IMR-90 (cell line): Measurements from ENCODE around the gene TOMM20. TPM values are rescaled to one million over a fixed set of nuclear protein-coding genes. Genes with fewer than 3 reads are reported as not detected.

Experiments used
- ATAC-seq: fragments of 200-7000 bp; cut with Tn5 transposase; 2 replicates; pipeline ENCODE4 v1.9.1; 2020; ENCODE audit warnings: low read depth, mild to moderate bottlenecking, moderate library complexity
- BruUV-seq: library from RNA; stranded (reverse); fragments of 400-500 nt; replicated peaks from 2 replicates; lab custom pipeline; 2021; lab: Mats Ljungman, UMichigan
- CTCF ChIA-PET: fragments of 300-600 bp; formaldehyde crosslinking; extraction: SDS; loops from one replicate; lab custom pipeline; 2021; ENCODE audit warnings: antibody characterized with exemption; lab: Yijun Ruan, JAX
- POLR2A ChIA-PET: fragments of 300-600 bp; sonication (Branson Sonifier 250); formaldehyde crosslinking; loops from one replicate; lab custom pipeline; 2022; ENCODE audit warnings: antibody characterized with exemption; ENCODE audit not compliant: unreplicated experiment; lab: Charles Lee
- DNase-seq: peaks from one replicate; pipeline ENCODE4 v3.0.0; 2013
- H2AFZ ChIP-seq: replicated peaks from 2 replicates; pipeline ENCODE3; 2013; ENCODE audit warnings: low read length, mild to moderate bottlenecking; ENCODE audit not compliant: poor library complexity
- H2AK5ac ChIP-seq: 2 replicates; pipeline ENCODE4 v1.6.1; 2013; ENCODE audit warnings: low read depth, low read length, inconsistent platforms
- H2AK9ac ChIP-seq: replicated peaks from 2 replicates; pipeline ENCODE3; 2013; ENCODE audit warnings: mild to moderate bottlenecking, low read depth, low read length, moderate library complexity; ENCODE audit not compliant: poor library complexity
- H2BK120ac ChIP-seq: 2 replicates; pipeline ENCODE4 v1.6.1; 2013; ENCODE audit warnings: low read depth, low read length, inconsistent platforms
- H2BK15ac ChIP-seq: 3 replicates; pipeline ENCODE4 v1.6.1; 2013; ENCODE audit warnings: low read depth, low read length, inconsistent platforms
- H2BK20ac ChIP-seq: 2 replicates; pipeline ENCODE4 v1.6.1; 2013; ENCODE audit warnings: low read depth, mild to moderate bottlenecking, inconsistent platforms, low read length, moderate library complexity
- H2BK5ac ChIP-seq: 2 replicates; pipeline ENCODE4 v1.6.1; 2013; ENCODE audit warnings: mild to moderate bottlenecking, low read depth, low read length, inconsistent platforms; ENCODE audit not compliant: poor library complexity, severe bottlenecking
- H3K14ac ChIP-seq: replicated peaks from 2 replicates; pipeline ENCODE4 v1.6.1; 2013; ENCODE audit warnings: low read depth, low read length, inconsistent platforms
- H3K18ac ChIP-seq: 2 replicates; pipeline ENCODE4 v1.6.1; 2013; ENCODE audit warnings: low read depth, low read length, control low read depth
- H3K23ac ChIP-seq: 2 replicates; pipeline ENCODE4 v1.6.1; 2013; ENCODE audit warnings: low read depth, low read length, inconsistent platforms
- H3K27ac ChIP-seq: 2 replicates; pipeline ENCODE4 v1.5.1; 2013; ENCODE audit warnings: mild to moderate bottlenecking, control low read depth, low read length; ENCODE audit not compliant: insufficient read depth
- H3K27me3 ChIP-seq: 2 replicates; pipeline ENCODE4 v1.6.1; 2013; ENCODE audit warnings: low read length; ENCODE audit not compliant: control insufficient read depth, insufficient read depth
- H3K36me3 ChIP-seq: 2 replicates; pipeline ENCODE4 v1.6.1; 2013; ENCODE audit warnings: low read length, mixed read lengths; ENCODE audit not compliant: control insufficient read depth, insufficient read depth
- H3K4ac ChIP-seq: 2 replicates; pipeline ENCODE4 v1.6.1; 2013; ENCODE audit warnings: low read depth, low read length, inconsistent platforms
- H3K4me1 ChIP-seq: 2 replicates; pipeline ENCODE4 v1.6.1; 2013; ENCODE audit warnings: low read length, mixed read lengths; ENCODE audit not compliant: control insufficient read depth, insufficient read depth
- H3K4me2 ChIP-seq: 2 replicates; pipeline ENCODE4 v1.6.1; 2013; ENCODE audit warnings: low read depth, mild to moderate bottlenecking, control low read depth, low read length, moderate library complexity
- H3K4me3 ChIP-seq: 2 replicates; pipeline ENCODE4 v1.5.1; 2013; ENCODE audit warnings: low read depth, mild to moderate bottlenecking, control low read depth, low read length, moderate library complexity; ENCODE audit not compliant: insufficient read depth
- H3K56ac ChIP-seq: 2 replicates; pipeline ENCODE4 v1.6.1; 2013; ENCODE audit warnings: low read length, inconsistent platforms; ENCODE audit not compliant: insufficient read depth; ENCODE audit errors: extremely low read depth
- H3K79me1 ChIP-seq, 2 experiments: 2 replicates each; pipeline ENCODE4 v1.6.1; 2013; ENCODE audit warnings: low read length in 2 of 2, inconsistent platforms in 1 of 2, low read depth in 1 of 2
- H3K9ac ChIP-seq: 2 replicates; pipeline ENCODE4 v1.6.1; 2013; ENCODE audit warnings: low read depth, low read length, control low read depth
- H3K9me1 ChIP-seq: 2 replicates; pipeline ENCODE4 v1.6.1; 2013; ENCODE audit warnings: low read length, inconsistent platforms; ENCODE audit not compliant: insufficient read depth
- H3K9me3 ChIP-seq: 2 replicates; pipeline ENCODE4 v1.6.1; 2013; ENCODE audit warnings: low read length; ENCODE audit not compliant: control insufficient read depth, insufficient read depth
- H4K20me1 ChIP-seq: 2 replicates; pipeline ENCODE4 v1.6.1; 2013; ENCODE audit warnings: low read length, inconsistent platforms; ENCODE audit not compliant: insufficient read depth
- H4K5ac ChIP-seq: 2 replicates; pipeline ENCODE4 v1.6.1; 2013; ENCODE audit warnings: mild to moderate bottlenecking, low read depth, low read length, control low read depth
- H4K8ac ChIP-seq, 2 experiments: 2 replicates each; pipeline ENCODE4 v1.6.1; 2013; ENCODE audit warnings: low read depth in 2 of 2, low read length in 2 of 2, control low read depth in 1 of 2, inconsistent platforms in 1 of 2
- H4K91ac ChIP-seq: 2 replicates; pipeline ENCODE4 v1.6.1; 2013; ENCODE audit warnings: low read depth, low read length, inconsistent platforms; ENCODE audit not compliant: insufficient read depth
- BHLHE40 ChIP-seq: fragments of 150-350 bp; IDR thresholded peaks from 2 replicates; pipeline ENCODE4 v1.6.1; 2016; ENCODE audit warnings: mild to moderate bottlenecking, low read depth, low read length
- CEBPB ChIP-seq: IDR thresholded peaks from 2 replicates; pipeline ENCODE4 v1.6.1; 2012; ENCODE audit warnings: low read depth, low read length, improper control_type of control experiment
- CHD1 ChIP-seq: IDR thresholded peaks from 2 replicates; pipeline ENCODE4 v1.6.1; 2012; ENCODE audit warnings: low read depth, low read length, improper control_type of control experiment
- FOS ChIP-seq: fragments of 150-350 bp; IDR thresholded peaks from 2 replicates; pipeline ENCODE4 v1.6.1; 2016; ENCODE audit warnings: low read depth, low read length
- MAFK ChIP-seq: IDR thresholded peaks from 2 replicates; pipeline ENCODE4 v1.6.1; 2012; ENCODE audit warnings: low read depth, low read length, improper control_type of control experiment
- MAZ ChIP-seq: IDR thresholded peaks from 2 replicates; pipeline ENCODE4 v1.6.1; 2012; ENCODE audit warnings: low read depth, mild to moderate bottlenecking, low read length, improper control_type of control experiment, moderate library complexity, borderline replicate concordance
- MXI1 ChIP-seq: IDR thresholded peaks from 2 replicates; pipeline ENCODE4 v1.6.1; 2012; ENCODE audit warnings: low read depth, mild to moderate bottlenecking, low read length, moderate library complexity, borderline replicate concordance
- NFE2L2 ChIP-seq: fragments of 150-350 bp; IDR thresholded peaks from 2 replicates; pipeline ENCODE4 v1.6.1; 2016; ENCODE audit warnings: low read depth, mild to moderate bottlenecking, low read length
- POLR2A ChIP-seq: IDR thresholded peaks from 2 replicates; pipeline ENCODE4 v1.6.1; 2012; ENCODE audit warnings: mild to moderate bottlenecking, low read depth, low read length
- RAD21 ChIP-seq: IDR thresholded peaks from 2 replicates; pipeline ENCODE4 v1.6.1; 2012; ENCODE audit warnings: low read length, improper control_type of control experiment
- RCOR1 ChIP-seq: IDR thresholded peaks from 2 replicates; pipeline ENCODE4 v1.6.1; 2012; ENCODE audit warnings: mild to moderate bottlenecking, low read length, improper control_type of control experiment; ENCODE audit not compliant: insufficient replicate concordance
- RFX5 ChIP-seq: IDR thresholded peaks from 2 replicates; pipeline ENCODE4 v1.8.0; 2012; ENCODE audit warnings: low read depth, mild to moderate bottlenecking, low read length, moderate library complexity
- SMC3 ChIP-seq: fragments of 150-350 bp; IDR thresholded peaks from 2 replicates; pipeline ENCODE4 v1.6.1; 2016; ENCODE audit warnings: low read depth, mild to moderate bottlenecking, antibody characterized with exemption, low read length, moderate library complexity
- WGBS, 2 experiments: methylation state at CpG; one replicate each; pipeline versions ENCODE4 v1.1.5 to v1.1.7; 2013; ENCODE audit warnings: missing lambda C conversion rate in 2 of 2; ENCODE audit not compliant: insufficient read length in 1 of 2; ENCODE audit errors: extremely low coverage in 2 of 2; 5-methylcytosine and 5-hydroxymethylcytosine counted together
- dilution Hi-C: fragments of 300-500 bp; cut with HindIII; formaldehyde crosslinking; loops from one replicate; pipeline ENCODE4 v1.14.3; 2018; ENCODE audit warnings: low sequenced_read_pairs; ENCODE audit not compliant: unreplicated experiment
- in situ Hi-C: fragments of 300-500 bp; cut with MboI; formaldehyde crosslinking; loops from 3 replicates; pipeline ENCODE4 v1.14.3; 2019; ENCODE audit warnings: low sequenced_read_pairs, inconsistent platforms, mixed read lengths
- intact Hi-C: fragments of 100-400 bp; cut with micrococcal nuclease; formaldehyde crosslinking; loops from 2 replicates; pipeline ENCODE4 v1.10.0; 2022
- polyA plus RNA-seq, 3 experiments: library from polyadenylated mRNA; depleted of rRNA; stranded (reverse); fragments of >200 nt; gene quantifications; 2 replicates each; pipeline ENCODE4 v1.2.3, GENCODE V29; 2012; ENCODE audit warnings: low replicate concordance in 1 of 3
- total RNA-seq: library from RNA; depleted of rRNA; stranded (reverse); fragments of >200 nt; gene quantifications from 2 replicates; pipeline ENCODE4 v1.2.3, GENCODE V29; 2012
- TF ChIP-seq, protein P1 (sequence below): fragments of 150-350 bp; IDR thresholded peaks from 2 replicates; pipeline ENCODE4 v1.6.1; 2016; ENCODE audit warnings: low read depth, mild to moderate bottlenecking, low read length, moderate library complexity, borderline replicate concordance
- TF ChIP-seq, protein P2 (sequence below): conservative IDR thresholded peaks from 2 replicates; pipeline ENCODE4 v1.5.1; 2012; ENCODE audit warnings: mild to moderate bottlenecking, low read depth, low read length, improper control_type of control experiment
- TF ChIP-seq, protein P3 (sequence below): fragments of 150-350 bp; IDR thresholded peaks from 2 replicates; pipeline ENCODE4 v1.6.1; 2017; ENCODE audit warnings: mild to moderate bottlenecking, antibody characterized with exemption, low read length, low read depth

TOMM20 gene
- total and polyA plus RNA-seq, 2 of the 4 experiments (the other 2 are of a cell fraction): 75.3 to 84.4 TPM

DNA sequence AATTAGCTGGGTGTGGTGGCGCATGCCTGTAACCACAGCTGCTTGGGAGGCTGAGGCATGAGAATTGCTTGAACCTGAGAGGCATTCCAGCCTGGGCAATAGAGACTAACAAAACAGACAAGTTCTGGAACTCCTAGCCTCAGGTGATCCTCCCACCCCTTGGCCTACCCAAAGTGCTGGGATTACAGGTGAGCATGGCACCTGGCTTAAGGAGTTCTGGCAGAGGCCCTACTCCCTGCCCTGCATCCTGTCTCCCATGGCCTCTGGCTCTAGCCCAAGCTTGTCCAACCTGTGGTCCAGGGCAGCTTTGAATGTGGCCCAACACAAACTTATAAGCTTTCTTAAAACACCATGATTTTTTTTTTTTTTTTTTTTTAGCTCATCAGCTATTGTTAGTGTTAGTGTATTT lies 20.4 kb downstream of the TOMM20 start:
- CTCF ChIA-PET: interaction anchor here (0.6 kb wide), 1 partner anchor 12 kb away, joined by 4 read pairs; no protein-coding TSS in a partner anchor
- Histone ChIP-seq H2BK15ac (no peak overlapping the region), H3K4me1 (peaks cover 8% of the 10 kb centered on the region), H2BK120ac (no peak overlapping the region), H3K9me1 (peaks cover 11% of the 10 kb centered on the region), H4K8ac (no peak overlapping the region), H3K9ac (no peak overlapping the region), H3K18ac (no peak overlapping the region), H2AK9ac (no peak overlapping the region), H3K27ac (no peak overlapping the region), H3K36me3 (peaks cover 30% of the 10 kb centered on the region), H3K23ac (no peak overlapping the region), H3K27me3 (no peaks in the 10 kb centered on the region), H2AK5ac (no peak overlapping the region), H4K5ac (no peak overlapping the region), H4K20me1 (peaks cover 14% of the 10 kb centered on the region), H4K91ac (no peak overlapping the region), H2AFZ (no peak overlapping the region), H3K14ac (no peak overlapping the region), H3K4me3 (no peak overlapping the region), H3K79me1 (peaks cover 36 to 63% of the 10 kb centered on the region in 2 experiments), H3K9me3 (no peaks in the 10 kb centered on the region), H2BK5ac (no peak overlapping the region), H3K4me2 (no peak overlapping the region), H3K4ac (no peak overlapping the region), H2BK20ac (no peak overlapping the region), H3K56ac (no peak overlapping the region)
- dilution Hi-C loops (no loop called here), intact Hi-C loops (no loop called here), in situ Hi-C loops (loop anchor here (10.0 to 25.0 kb wide), 2 partner anchors 307 to 971 kb away; no protein-coding TSS in a partner anchor)
- ATAC-seq (no peak), DNase-seq (no peak)
- WGBS, 2 experiments: no CpG with 5 or more reads among the region's 1 CpG
- no TSS peak for BruUV-seq
- POLR2A ChIA-PET: no interaction called here
- TF ChIP-seq POLR2A: no peak
- TF ChIP-seq MXI1: no peak
- no peak for TF ChIP-seq CHD1
- TF ChIP-seq, protein P1, sequence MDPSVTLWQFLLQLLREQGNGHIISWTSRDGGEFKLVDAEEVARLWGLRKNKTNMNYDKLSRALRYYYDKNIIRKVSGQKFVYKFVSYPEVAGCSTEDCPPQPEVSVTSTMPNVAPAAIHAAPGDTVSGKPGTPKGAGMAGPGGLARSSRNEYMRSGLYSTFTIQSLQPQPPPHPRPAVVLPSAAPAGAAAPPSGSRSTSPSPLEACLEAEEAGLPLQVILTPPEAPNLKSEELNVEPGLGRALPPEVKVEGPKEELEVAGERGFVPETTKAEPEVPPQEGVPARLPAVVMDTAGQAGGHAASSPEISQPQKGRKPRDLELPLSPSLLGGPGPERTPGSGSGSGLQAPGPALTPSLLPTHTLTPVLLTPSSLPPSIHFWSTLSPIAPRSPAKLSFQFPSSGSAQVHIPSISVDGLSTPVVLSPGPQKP: no peak
- TF ChIP-seq, protein P2, sequence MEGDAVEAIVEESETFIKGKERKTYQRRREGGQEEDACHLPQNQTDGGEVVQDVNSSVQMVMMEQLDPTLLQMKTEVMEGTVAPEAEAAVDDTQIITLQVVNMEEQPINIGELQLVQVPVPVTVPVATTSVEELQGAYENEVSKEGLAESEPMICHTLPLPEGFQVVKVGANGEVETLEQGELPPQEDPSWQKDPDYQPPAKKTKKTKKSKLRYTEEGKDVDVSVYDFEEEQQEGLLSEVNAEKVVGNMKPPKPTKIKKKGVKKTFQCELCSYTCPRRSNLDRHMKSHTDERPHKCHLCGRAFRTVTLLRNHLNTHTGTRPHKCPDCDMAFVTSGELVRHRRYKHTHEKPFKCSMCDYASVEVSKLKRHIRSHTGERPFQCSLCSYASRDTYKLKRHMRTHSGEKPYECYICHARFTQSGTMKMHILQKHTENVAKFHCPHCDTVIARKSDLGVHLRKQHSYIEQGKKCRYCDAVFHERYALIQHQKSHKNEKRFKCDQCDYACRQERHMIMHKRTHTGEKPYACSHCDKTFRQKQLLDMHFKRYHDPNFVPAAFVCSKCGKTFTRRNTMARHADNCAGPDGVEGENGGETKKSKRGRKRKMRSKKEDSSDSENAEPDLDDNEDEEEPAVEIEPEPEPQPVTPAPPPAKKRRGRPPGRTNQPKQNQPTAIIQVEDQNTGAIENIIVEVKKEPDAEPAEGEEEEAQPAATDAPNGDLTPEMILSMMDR: no peak
- TF ChIP-seq CEBPB: no peak
- no peak for TF ChIP-seq BHLHE40
- TF ChIP-seq RCOR1: no peak
- TF ChIP-seq NFE2L2: no peak
- no peak for TF ChIP-seq RFX5
- no peak for TF ChIP-seq RAD21
- TF ChIP-seq MAZ: no peak
- TF ChIP-seq, protein P3, sequence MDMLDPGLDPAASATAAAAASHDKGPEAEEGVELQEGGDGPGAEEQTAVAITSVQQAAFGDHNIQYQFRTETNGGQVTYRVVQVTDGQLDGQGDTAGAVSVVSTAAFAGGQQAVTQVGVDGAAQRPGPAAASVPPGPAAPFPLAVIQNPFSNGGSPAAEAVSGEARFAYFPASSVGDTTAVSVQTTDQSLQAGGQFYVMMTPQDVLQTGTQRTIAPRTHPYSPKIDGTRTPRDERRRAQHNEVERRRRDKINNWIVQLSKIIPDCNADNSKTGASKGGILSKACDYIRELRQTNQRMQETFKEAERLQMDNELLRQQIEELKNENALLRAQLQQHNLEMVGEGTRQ: no peak
- TF ChIP-seq MAFK: no peak
- no peak for TF ChIP-seq FOS
- no peak for TF ChIP-seq SMC3
